NCI-H2196 treated with DMSO at 0.1 percent for 48 hours (cell line): ENCODE data around the gene PHB1.
"Not testable (repeated sequence)": the region's sequence is repeated elsewhere in the genome, so short reads cannot be mapped to it uniquely, and the experiment has no call there.

Experiments used
- DNase-seq: peaks from one replicate; lab custom pipeline; 2025; ENCODE audit not compliant: unreplicated experiment; lab: John Stamatoyannopoulos, UW

The PHB1 gene

DNA sequence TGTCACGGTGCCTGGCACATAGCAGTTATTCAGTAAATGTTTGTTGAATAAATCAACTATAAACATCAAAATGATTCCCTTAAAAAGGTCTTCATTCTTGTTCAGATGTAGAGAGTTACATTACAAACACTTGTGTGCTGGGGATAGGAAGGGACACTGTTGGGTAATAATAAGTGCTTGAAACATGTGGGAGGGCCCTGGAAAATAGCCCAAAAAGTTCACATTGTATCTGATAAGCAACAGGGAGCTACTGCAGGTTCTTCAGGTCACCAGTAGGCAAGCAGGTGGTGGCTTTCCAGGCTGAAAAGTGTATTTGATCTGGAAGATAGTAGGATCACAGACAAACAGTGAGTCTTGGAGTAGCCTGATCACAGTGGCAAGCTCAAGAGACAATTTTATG, 33.6 kb downstream of the PHB1 start:
- DNase-seq: no peak

DNA sequence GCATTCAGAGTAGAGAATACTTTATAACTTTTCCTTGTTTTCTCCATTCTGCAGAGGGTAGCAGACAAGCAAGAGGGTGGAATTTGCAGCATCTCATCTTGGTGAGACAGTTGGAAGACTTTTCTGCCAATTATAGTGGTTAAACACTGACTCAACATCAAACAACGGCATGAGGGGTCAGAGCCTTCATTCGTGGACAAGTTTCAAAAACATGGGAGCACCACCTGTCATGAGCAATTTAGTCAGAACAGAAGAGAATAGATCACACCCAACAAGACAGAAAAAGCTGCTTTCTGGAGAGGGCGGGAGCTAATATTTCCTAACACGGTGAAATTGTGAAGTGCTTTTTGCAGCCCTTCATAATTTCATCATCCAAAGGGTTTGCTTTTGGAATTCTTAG, 34.8 kb downstream of the PHB1 start:
- DNase-seq: no peak

GRCh38 chr17:49378311-49378710, 36.4 kb downstream of the PHB1 start:
- DNase-seq: no peak

- no peak for DNase-seq
Observed at GRCh38 chr17:49375544-49375943, 39.1 kb downstream of the PHB1 start.

- DNase-seq: no peak
Observed at GRCh38 chr17:49373115-49373514, 41.6 kb downstream of the PHB1 start.

DNA sequence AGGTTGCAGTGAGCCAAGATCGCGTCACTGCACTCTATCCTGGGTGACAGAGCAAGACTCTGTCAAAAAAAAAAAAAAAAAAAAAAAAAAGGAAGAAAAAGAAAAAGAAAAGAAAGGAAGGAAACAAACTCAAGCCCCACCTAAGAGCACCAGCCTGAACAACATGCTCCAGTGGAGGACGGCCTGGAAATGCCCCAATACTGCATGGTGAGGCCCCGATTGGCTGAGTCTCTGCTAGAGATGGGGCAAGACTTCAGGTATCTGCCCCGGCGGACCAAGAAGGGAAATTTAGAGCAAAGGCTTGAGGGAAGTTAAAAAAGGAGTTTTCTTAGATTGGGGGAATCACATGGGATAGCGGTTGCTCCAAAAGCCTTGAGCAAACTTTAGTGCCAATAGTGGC, 42.3 kb downstream of the PHB1 start:
- no peak for DNase-seq

GRCh38 chr17:49370971-49371834, 43.5 kb downstream of the PHB1 start:
- peak; percentile 61 for DNase-seq

DNA sequence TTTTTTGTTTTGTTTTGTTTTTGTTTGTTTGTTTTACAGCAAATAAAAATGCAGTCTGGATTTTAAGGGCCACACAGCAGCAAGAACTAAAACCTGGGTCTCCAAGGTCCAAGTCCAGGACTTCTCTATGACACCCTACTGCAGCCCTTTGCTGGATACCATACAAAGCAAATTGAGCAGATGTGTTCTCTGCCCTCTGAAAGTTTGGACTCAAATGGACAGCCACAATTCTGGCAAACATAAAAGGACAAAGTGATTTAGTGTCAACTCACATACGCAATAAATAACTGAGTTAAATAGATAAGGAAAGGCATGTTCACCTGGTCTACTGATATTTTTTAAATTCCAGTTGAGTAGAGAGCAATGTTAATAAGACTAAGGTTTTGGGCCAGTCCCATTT, 44.9 kb downstream of the PHB1 start:
- no peak for DNase-seq

- DNase-seq: no peak
Observed at GRCh38 chr17:49369089-49369488, 45.6 kb downstream of the PHB1 start.

GRCh38 chr17:49365667-49366066, 49.0 kb downstream of the PHB1 start:
- DNase-seq: peak; percentile 26

GRCh38 chr17:49365126-49365525, 49.6 kb downstream of the PHB1 start:
- DNase-seq: not testable (repeated sequence)

- DNase-seq: no peak
Observed at GRCh38 chr17:49364119-49364518, 50.6 kb downstream of the PHB1 start.

DNA sequence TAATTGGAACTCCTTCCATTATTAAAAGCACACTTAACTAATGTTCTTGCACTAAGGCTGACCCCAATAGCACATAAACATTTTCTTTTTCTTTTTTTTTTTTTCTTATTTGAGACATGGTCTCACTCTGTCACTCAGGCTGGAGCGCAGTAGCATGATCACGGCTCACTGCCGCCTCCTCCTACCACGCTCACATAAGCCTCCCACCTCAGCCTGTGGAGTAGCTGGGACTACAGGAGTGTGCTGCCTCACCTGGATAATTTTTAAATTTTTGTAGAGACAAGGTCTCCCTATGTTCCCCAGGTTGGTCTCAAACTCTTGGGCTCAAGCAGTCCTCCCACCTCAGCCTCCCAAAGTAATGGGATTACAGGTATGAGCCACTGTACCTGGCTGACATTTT, 51.4 kb downstream of the PHB1 start:
- no peak for DNase-seq

- no peak for DNase-seq
Observed at GRCh38 chr17:49362723-49363117, 52.0 kb downstream of the PHB1 start.

DNA sequence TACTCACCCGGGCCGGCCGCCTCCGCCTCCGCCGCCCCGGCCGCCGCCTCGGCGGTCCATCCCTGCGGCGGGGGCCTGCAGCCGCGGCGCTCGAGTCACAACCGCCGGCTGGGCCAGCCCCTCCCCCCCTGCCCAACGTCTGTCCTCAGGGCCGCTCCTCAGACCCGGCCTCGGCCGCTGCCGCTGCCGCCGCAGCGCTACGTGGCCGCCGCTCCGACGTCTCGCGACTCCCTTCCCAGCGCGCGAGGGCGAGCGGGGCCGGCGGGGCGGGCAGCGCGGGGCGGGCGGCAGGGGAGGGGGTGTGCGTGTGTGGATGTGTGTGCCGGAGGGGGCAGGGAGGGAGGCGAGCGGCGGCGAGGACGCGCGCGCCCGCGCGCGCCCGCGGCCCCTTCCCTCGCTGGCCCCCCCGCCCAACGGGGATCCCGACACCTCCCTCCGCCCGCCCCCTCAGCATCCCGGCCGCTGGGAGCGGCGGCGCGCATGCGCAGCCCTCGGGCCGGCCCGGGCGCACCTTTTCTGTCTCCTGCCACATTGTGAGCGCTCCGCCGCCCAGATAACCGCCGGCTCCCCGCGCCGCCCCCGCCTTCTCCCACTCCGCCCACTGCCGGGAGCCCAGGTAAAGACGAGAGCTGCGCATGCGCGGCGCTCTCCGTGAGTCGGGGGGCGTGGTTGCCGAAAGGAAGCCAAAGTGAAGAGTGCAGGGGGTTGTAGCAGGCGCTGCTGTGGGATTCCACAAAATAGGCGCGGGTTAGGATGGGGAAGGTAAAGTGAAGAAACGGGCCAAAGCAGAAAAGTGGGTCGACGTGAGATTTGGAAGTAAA, 52.6 kb downstream of the PHB1 start, which contains the start of gene ZNF652:
ZNF652 (minus strand) TSS at position 349 of the 821 bp plus-strand sequence. CDS start 44,525 bp downstream, outside the sequence.
- peak; percentile 94 for DNase-seq

- DNase-seq: no peak
Observed at GRCh38 chr17:49361129-49361901, 53.4 kb downstream of the PHB1 start.

GRCh38 chr17:49360796-49361128, 53.9 kb downstream of the PHB1 start:
- no peak for DNase-seq

GRCh38 chr17:49359990-49360795, 54.5 kb downstream of the PHB1 start:
- no peak for DNase-seq

DNA sequence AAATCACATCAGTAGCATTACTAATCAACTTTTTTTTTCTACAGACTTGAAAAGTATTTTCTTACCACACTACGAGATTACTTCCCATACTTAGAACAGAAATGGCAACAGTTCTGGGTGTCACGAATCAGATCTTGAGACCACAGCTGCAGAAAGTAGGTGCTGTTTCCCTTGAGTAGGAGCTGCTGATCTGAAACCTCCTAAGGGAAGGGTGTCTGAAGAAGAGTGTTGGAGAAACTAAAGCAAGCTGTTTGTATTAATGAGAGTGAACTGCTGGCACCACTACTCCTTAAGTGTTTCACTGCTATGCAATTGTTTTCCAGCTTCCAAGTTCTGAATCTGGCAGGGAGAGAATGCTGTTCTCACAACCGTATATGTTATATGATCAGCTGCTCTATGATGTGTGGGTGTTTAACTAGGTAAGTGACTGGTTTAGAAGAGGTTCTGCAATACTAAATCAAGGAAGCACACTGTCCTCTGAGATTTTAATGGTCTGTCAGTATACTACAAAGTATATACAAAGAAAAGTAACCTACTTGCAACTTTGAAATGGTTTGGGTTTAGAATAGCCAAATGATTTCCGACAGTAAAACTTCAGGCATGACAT, 55.9 kb downstream of the PHB1 start:
- DNase-seq: no peak

DNA sequence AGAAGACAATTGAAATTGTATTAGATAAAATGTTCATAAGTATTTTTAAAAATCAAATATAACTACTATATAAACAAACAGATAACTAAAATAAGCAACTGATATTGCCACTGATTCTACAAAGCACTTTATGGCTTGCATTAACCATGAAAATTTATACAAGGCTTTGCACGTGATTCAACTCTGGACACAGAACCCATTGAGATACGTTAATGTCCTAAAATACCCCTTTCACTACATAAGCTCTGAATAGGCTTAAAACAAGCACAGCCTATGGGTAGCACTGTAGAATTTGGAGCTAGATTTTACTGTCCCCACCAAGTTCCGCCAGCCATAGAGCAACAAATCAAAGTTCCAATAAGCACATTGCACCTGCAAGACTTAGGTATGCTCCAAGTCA, 57.2 kb downstream of the PHB1 start:
- DNase-seq: no peak
